Measurements from ENCODE around the gene SORT1. TPM values are rescaled to one million over a fixed set of nuclear protein-coding genes. Genes with fewer than 3 reads are reported as not detected.

SORT1 gene
- total and polyA plus RNA-seq, 2 of the 8 experiments (the other 6 are each of a cell fraction or from before 2014, with no cell fraction given) = 18.7 to 69.6 TPM

GRCh38 chr1:109365642-109366204, 32.0 kb downstream of the SORT1 start:
- DNase-seq (ENCODE audit: low read depth in 1 of 2, low spot score in 2 of 2) = no peak
- H3K79me2 ChIP-seq (ENCODE audit: control insufficient read depth in 1 of 2, insufficient read depth in 2 of 2, low read length in 2 of 2) = peaks cover 0 to 8% of the 10 kb centered on the region in 2 experiments; a peak in 3 of 4 replicates
- no peak overlapping the region for H3K4me3 ChIP-seq (ENCODE audit: extremely low read depth in 1 of 4, insufficient read depth in 2 of 4, low read depth in 3 of 4, low read length in 4 of 4)
- H4K8ac ChIP-seq (ENCODE audit: extremely low read depth, insufficient read depth, low read length) = no peak overlapping the region
- no peak overlapping the region for H2BK20ac ChIP-seq (ENCODE audit: low read length)
- H2AFZ ChIP-seq (ENCODE audit: low read length) = no peak overlapping the region
- H2BK120ac ChIP-seq (replicated peaks; ENCODE audit: low read depth, low read length) = no peak overlapping the region
- no peak overlapping the region for H3K27ac ChIP-seq (ENCODE audit: low read depth, low read length)
- H3K79me1 ChIP-seq (ENCODE audit: low read depth, low read length) = peaks cover 2% of the 10 kb centered on the region; the same call in 1 of the 2 replicates
- ChIA-PET POLR2A (ENCODE audit: partially characterized antibody) (interaction anchor here (1.2 to 1.7 kb wide), 2 partner anchors 32 to 61 kb away, joined by 3 to 4 read pairs; partner anchors contain the start of genes PSMA5 and SORT1), CTCF (ENCODE audit: partially characterized antibody) (interaction anchor here (1.2 to 1.8 kb wide), 2 partner anchors 32 to 166 kb away, joined by 3 to 5 read pairs; partner anchors contain the start of gene SORT1)
- no peak overlapping the region for H2BK5ac ChIP-seq (ENCODE audit: low read depth, low read length)
- H3K27me3 ChIP-seq (replicated peaks in 1 of 4; ENCODE audit: control insufficient read depth in 3 of 4, extremely low read depth in 1 of 4, insufficient read depth in 3 of 4, low read length in 3 of 4) = no peaks in the 10 kb centered on the region
- no peak overlapping the region for H4K91ac ChIP-seq (replicated peaks; ENCODE audit: insufficient read length, low read length)
- no peak overlapping the region for H3K18ac ChIP-seq (ENCODE audit: extremely low read depth, low read length)
- H2AK5ac ChIP-seq (ENCODE audit: low read depth, low read length) = no peak overlapping the region
- no peaks in the 10 kb centered on the region; the same call in 1 of the 2 replicates for H3K23me2 ChIP-seq (ENCODE audit: low read depth, low read length)
- WGBS, 2 experiments (ENCODE audit: extremely low coverage in 1 of 2, insufficient coverage in 1 of 2, insufficient read length in 1 of 2, insufficient replicate concordance in 2 of 2, low coverage in 1 of 2, low lambda C conversion rate in 2 of 2, missing lambda C conversion rate in 1 of 2) = 89% methylated on average over 2 of the region's 2 CpGs; no CpG with 5 or more reads in 1 of the 2 experiments
- no peak overlapping the region for H3K14ac ChIP-seq (ENCODE audit: insufficient read length)
- H3K9me3 ChIP-seq (ENCODE audit: insufficient read depth in 2 of 2, low read depth in 1 of 2, low read length in 1 of 2) = no peaks in the 10 kb centered on the region
- TF ChIP-seq GTF2F1 (IDR thresholded peaks at IDR 0.05; ENCODE audit: borderline replicate concordance, low read depth, low read length) = no peak
- no peak for TF ChIP-seq ASH2L (IDR thresholded peaks at IDR 0.05; ENCODE audit: low read length)
- no peak for TF ChIP-seq KDM5A (IDR thresholded peaks at IDR 0.05; ENCODE audit: low read length)
- TF ChIP-seq SIX5 (IDR thresholded peaks at IDR 0.05; ENCODE audit: low read depth, low read length) = no peak
- TF ChIP-seq MAFK (IDR thresholded peaks at IDR 0.05; ENCODE audit: low read depth, low read length) = no peak
- no peak for TF ChIP-seq HDAC6 (IDR thresholded peaks at IDR 0.05; ENCODE audit: low read depth, low read length)
- no peak for TF ChIP-seq TAF1 (IDR thresholded peaks at IDR 0.05; ENCODE audit: low read depth, low read length)
- TF ChIP-seq GABPA (IDR thresholded peaks at IDR 0.05; ENCODE audit: borderline replicate concordance, insufficient read depth, low read length) = no peak
- TF ChIP-seq ZNF274 (IDR thresholded peaks at IDR 0.05; ENCODE audit: borderline replicate concordance, extremely low read depth, low read length) = no peak
- no peak for TF ChIP-seq TEAD4 (IDR thresholded peaks at IDR 0.05; ENCODE audit: low read depth, low read length)
- TF ChIP-seq RNF2 (IDR thresholded peaks at IDR 0.05; ENCODE audit: borderline replicate concordance, low read depth, low read length, missing control alignments, poor library complexity, severe bottlenecking) = no peak
- peaks cover 0 to 2% (median under 1%) of the 10 kb centered on the region in 4 experiments; a peak in 3 of 7 replicates for H3K4me1 ChIP-seq (replicated peaks in 1 of 4; ENCODE audit: control insufficient read depth in 3 of 4, insufficient read depth in 4 of 4, low read length in 3 of 4)
- H4K5ac ChIP-seq (ENCODE audit: insufficient read length, low read depth, low read length) = no peak overlapping the region
- H3K4ac ChIP-seq (replicated peaks; ENCODE audit: insufficient read length, low read depth, low read length) = no peak overlapping the region
- H4K20me1 ChIP-seq (replicated peaks in 1 of 2; ENCODE audit: control insufficient read depth in 1 of 2, insufficient read depth in 2 of 2, low read length in 2 of 2) = no peaks in the 10 kb centered on the region
- no peak overlapping the region for H3K4me2 ChIP-seq (ENCODE audit: insufficient read depth in 1 of 2, low read depth in 2 of 2, low read length in 2 of 2)
- H3K36me3 ChIP-seq (ENCODE audit: control insufficient read depth in 2 of 4, insufficient read depth in 4 of 4, low read length in 3 of 4) = peaks cover 0 to 22% (median 4%) of the 10 kb centered on the region in 4 experiments; a peak in 4 of 8 replicates
- H3K9ac ChIP-seq (replicated peaks in 1 of 4; ENCODE audit: extremely low read depth in 1 of 4, low read depth in 3 of 4, low read length in 3 of 4) = no peak overlapping the region
- no peak overlapping the region for H3K23ac ChIP-seq (ENCODE audit: insufficient read length)
- FAIRE-seq = no peak
- no peak overlapping the region for H2BK15ac ChIP-seq (ENCODE audit: low read length)
- H3K56ac ChIP-seq (replicated peaks; ENCODE audit: insufficient read length, low read depth, low read length) = no peak overlapping the region
- H2BK12ac ChIP-seq (ENCODE audit: low read depth, low read length) = no peak overlapping the region
